HepG2 (cell line): Measurements from ENCODE around the gene ATP8B2. TPM values are rescaled to one million over a fixed set of nuclear protein-coding genes. Genes with fewer than 3 reads are reported as not detected.
A peak's percentile ranks its signal among the peaks of the same experiment; 100 is the strongest.

Experiments
- CENPT ChIP-seq: sonication (generic); formaldehyde crosslinking; IDR thresholded peaks from 2 replicates; pipeline ENCODE4 v1.8.0; 2022; ENCODE audit warnings: low read depth, mild to moderate bottlenecking, moderate library complexity, missing genetic modification reagents
- CSRNP2 ChIP-seq: sonication (generic); formaldehyde crosslinking; conservative IDR thresholded peaks from 2 replicates; pipeline ENCODE4 v1.8.0; 2022; ENCODE audit warnings: low read depth, missing genetic modification reagents
- ERF ChIP-seq: IDR thresholded peaks from 2 replicates; pipeline ENCODE4 v1.6.1; 2018; ENCODE audit warnings: missing biosample characterization, missing genetic modification reagents
- ETV5 ChIP-seq: IDR thresholded peaks from 2 replicates; pipeline ENCODE4 v1.6.1; 2018; ENCODE audit warnings: missing biosample characterization, missing genetic modification reagents, inconsistent platforms, borderline replicate concordance
- FOXA3 ChIP-seq: IDR thresholded peaks from 2 replicates; pipeline ENCODE4 v1.6.1; 2016; ENCODE audit warnings: missing genetic modification reagents, missing compliant biosample characterization
- GATAD2A ChIP-seq: IDR thresholded peaks from 2 replicates; pipeline ENCODE4 v1.6.1; 2016
- HES4 ChIP-seq: sonication (generic); formaldehyde crosslinking; IDR thresholded peaks from 2 replicates; pipeline ENCODE4 v1.9.0; 2021; ENCODE audit warnings: mild to moderate bottlenecking, missing genetic modification reagents, borderline replicate concordance
- HOXA3 ChIP-seq: sonication (generic); formaldehyde crosslinking; IDR thresholded peaks from 2 replicates; pipeline ENCODE4 v1.5.0; 2020; ENCODE audit warnings: missing genetic modification reagents
- IRF9 ChIP-seq: sonication (generic); formaldehyde crosslinking; IDR thresholded peaks from 2 replicates; pipeline ENCODE4 v1.8.0; 2022; ENCODE audit warnings: missing genetic modification reagents, mild to moderate bottlenecking, borderline replicate concordance
- NR1H2 ChIP-seq: sonication (generic); formaldehyde crosslinking; IDR thresholded peaks from 2 replicates; pipeline ENCODE4 v1.8.1; 2022; ENCODE audit warnings: low read depth, missing genetic modification reagents, borderline replicate concordance
- PITX1 ChIP-seq: sonication (generic); formaldehyde crosslinking; IDR thresholded peaks from 2 replicates; pipeline ENCODE4 v1.5.1; 2020; ENCODE audit warnings: mild to moderate bottlenecking, missing genetic modification reagents
- SAP130 ChIP-seq: IDR thresholded peaks from 2 replicates; pipeline ENCODE4 v1.6.1; 2016; ENCODE audit warnings: low read depth
- STAT6 ChIP-seq: sonication (generic); formaldehyde crosslinking; IDR thresholded peaks from 2 replicates; pipeline ENCODE4 v1.4.0; 2020; ENCODE audit warnings: missing genetic modification reagents, mild to moderate bottlenecking, borderline replicate concordance
- ZBTB4 ChIP-seq: sonication (generic); formaldehyde crosslinking; IDR thresholded peaks from 2 replicates; pipeline ENCODE4 v1.4.0; 2020; ENCODE audit warnings: missing genetic modification reagents, mild to moderate bottlenecking, borderline replicate concordance
- ZFAT ChIP-seq: sonication (generic); formaldehyde crosslinking; conservative IDR thresholded peaks from 2 replicates; pipeline ENCODE4 v1.8.1; 2023; ENCODE audit warnings: missing genetic modification reagents, inconsistent platforms
- ZGPAT ChIP-seq: IDR thresholded peaks from 2 replicates; pipeline ENCODE4 v1.6.1; 2016; ENCODE audit warnings: mild to moderate bottlenecking
- ZNF143 ChIP-seq: sonication (generic); formaldehyde crosslinking; IDR thresholded peaks from 2 replicates; pipeline ENCODE4 v1.4.0; 2020; ENCODE audit warnings: missing genetic modification reagents
- ZNF354B ChIP-seq: sonication (generic); formaldehyde crosslinking; IDR thresholded peaks from 2 replicates; pipeline ENCODE4 v1.8.0; 2022; ENCODE audit warnings: mild to moderate bottlenecking, missing genetic modification reagents
- ZNF451 ChIP-seq: sonication (generic); formaldehyde crosslinking; IDR thresholded peaks from 2 replicates; pipeline ENCODE4 v1.5.0; 2020; ENCODE audit warnings: mild to moderate bottlenecking, missing genetic modification reagents
- ZNF775 ChIP-seq: sonication (generic); formaldehyde crosslinking; IDR thresholded peaks from 2 replicates; pipeline ENCODE4 v1.4.0; 2020; ENCODE audit warnings: missing genetic modification reagents, mild to moderate bottlenecking, moderate library complexity, borderline replicate concordance
- polyA plus RNA-seq, 8 experiments: library from polyadenylated mRNA; depleted of rRNA in 3 of 8; stranded (reverse) in 7 of 8; unstranded in 1 of 8; fragments of >200 nt; fragmentation: Illumina TruSeq in 4 of 8; extraction: Trizol in 4 of 8; gene quantifications; 2 replicates each; pipeline versions ENCODE4 v1.2.1 to v1.2.3, GENCODE V29; 2011 to 2016; ENCODE audit warnings: low read depth in 4 of 8, missing spikeins in 1 of 8, mixed read lengths in 1 of 8; ENCODE audit not compliant: insufficient read depth in 1 of 8
- total RNA-seq, 5 experiments: library from RNA; depleted of rRNA; stranded (reverse); fragments of >200 nt; fragmentation: Illumina TruSeq; extraction: Trizol; gene quantifications; 2 replicates each; pipeline ENCODE4 v1.2.3, GENCODE V29; 2016; ENCODE audit warnings: low read depth in 1 of 5

ATP8B2 gene
- total and polyA plus RNA-seq, 2 of the 13 experiments (the other 11 are each of a cell fraction or from before 2014, with no cell fraction given), result 20.4 to 39.3 TPM

- TF ChIP-seq HES4 (no peak), PITX1 (CRISPR knock-in tag) (no peak), NR1H2 (CRISPR knock-in tag) (no peak), ZNF143 (CRISPR knock-in tag) (no peak), ZNF775 (CRISPR knock-in tag) (no peak), ZBTB4 (CRISPR knock-in tag) (no peak), ZNF354B (CRISPR knock-in tag) (no peak), GATAD2A (CRISPR knock-in tag) (peak; percentile 34; the same call in 1 of the 2 replicates), ZGPAT (peak; percentile 31; the same call in 1 of the 2 replicates), CENPT (no peak), HOXA3 (CRISPR knock-in tag) (peak; percentile 34; the same call in 1 of the 2 replicates), FOXA3 (CRISPR knock-in tag) (peak; percentile 9; the same call in 1 of the 2 replicates), ZFAT (no peak), CSRNP2 (no peak), IRF9 (CRISPR knock-in tag) (no peak), ERF (peak; percentile 38; the same call in 1 of the 2 replicates), SAP130 (CRISPR knock-in tag) (peak; percentile 75), ZNF451 (CRISPR knock-in tag) (no peak), STAT6 (CRISPR knock-in tag) (no peak), ETV5 (CRISPR knock-in tag) (peak; percentile 35; the same call in 1 of the 2 replicates)
These were observed 4.3 kb upstream of the ATP8B2 start, which contains the start of gene AQP10 (continued) for GRCh38 chr1:154320882-154321608.
